Activated CD8-positive, alpha-beta memory T cell treated with anti-CD3 and anti-CD28 coated beads for 1 hour (primary cell): ENCODE results near the gene IQCH.
"Not testable (repeated sequence)": the region's sequence is repeated elsewhere in the genome, so short reads cannot be mapped to it uniquely, and the experiment has no call there.

Experiments used
- DNase-seq, 2 donors: peaks; one replicate each; pipeline ENCODE4 v3.0.0-alpha.2; 2020; ENCODE audit warnings: low read depth in 1 of 2; ENCODE audit errors: extremely low read depth in 1 of 2

IQCH gene

DNA sequence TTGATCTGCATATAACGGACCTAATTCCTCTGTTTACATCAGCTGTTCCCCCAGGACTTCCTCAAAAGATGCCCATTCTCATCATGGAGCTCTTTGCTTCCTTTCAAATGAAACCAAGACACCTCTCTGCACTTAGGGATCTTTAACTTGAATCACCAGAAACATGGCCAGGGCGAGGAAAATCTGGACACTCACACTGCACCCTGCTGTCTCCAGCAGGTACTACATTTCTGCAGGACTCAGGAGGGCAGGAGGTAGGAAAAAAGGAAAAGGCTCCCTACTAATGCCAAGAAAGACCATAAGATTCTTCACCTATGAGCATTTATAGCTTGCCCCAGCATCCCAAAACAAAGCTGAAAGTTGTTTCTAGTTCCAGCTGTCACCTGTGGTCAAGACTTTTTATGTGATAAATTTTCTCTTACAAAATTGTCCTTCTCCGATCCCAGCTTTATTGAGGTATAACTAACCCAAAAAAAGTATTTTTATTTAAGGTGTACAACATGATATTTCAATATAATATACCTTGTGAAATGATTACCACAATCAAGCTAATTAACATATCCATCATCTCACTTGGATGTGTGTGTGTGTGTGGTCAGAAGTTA, 179.0 kb downstream of the IQCH start:
- DNase-seq: no peak

DNA sequence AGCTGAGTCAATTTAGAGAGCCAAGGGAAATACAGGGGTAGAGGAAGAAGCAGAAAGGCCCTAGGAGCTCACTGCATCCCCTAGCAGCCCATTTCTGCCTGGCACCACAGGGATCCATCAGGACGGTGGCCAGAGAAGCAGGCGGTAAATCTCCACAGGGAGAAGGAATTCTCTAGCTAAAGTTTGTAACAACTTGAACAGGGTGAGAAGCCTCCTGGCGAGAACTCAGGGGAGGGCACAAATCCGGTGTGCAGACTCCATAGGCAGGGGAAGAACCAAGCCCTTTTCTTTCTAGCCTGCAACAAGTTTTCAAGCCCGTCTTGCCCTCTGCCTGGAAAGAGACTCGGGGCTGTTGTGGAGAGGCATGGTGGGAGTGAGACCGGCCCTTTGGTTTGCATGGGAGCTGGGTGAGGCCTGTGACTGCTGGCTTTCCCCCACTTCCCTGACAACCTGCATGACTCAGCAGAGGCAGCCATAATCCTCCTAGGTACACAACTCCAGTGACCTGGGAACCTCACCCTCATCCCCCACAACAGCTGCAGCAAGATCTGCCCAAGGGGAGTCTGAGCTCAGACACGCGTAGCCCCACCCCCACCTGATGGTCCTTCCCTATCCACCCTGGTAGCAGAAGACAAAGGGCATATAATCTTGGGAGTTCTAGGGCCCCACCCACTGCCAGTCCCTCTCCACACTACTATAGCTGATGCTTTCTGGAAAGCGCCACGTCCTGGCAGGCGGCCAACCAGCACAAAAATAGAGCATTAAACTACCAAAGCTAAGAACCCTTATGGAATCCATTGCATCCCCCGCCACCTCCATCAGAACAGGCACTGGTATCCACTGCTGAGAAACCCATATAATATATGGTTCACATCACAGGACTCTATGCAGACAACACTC, 182.0 kb downstream of the IQCH start:
- not testable (repeated sequence) for DNase-seq

DNA sequence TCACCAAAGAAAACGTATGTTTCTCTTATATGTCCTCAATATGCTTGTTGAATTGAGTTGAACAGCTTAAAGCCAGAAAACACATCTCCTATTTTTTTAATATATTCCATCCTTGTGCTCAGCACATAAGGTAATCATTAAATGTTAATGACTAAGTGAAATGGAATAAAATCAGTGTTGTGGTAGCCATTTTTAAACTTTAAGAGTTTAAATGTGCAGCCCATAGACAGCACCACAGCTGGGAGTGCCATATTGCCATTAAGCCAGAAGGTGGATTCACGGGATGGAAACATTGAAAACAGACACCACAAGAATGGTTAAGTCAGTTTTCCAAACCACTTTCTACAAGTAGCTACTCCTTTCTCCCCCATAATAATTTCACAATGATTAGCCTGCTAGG, 189.5 kb downstream of the IQCH start:
- no peak for DNase-seq

DNA sequence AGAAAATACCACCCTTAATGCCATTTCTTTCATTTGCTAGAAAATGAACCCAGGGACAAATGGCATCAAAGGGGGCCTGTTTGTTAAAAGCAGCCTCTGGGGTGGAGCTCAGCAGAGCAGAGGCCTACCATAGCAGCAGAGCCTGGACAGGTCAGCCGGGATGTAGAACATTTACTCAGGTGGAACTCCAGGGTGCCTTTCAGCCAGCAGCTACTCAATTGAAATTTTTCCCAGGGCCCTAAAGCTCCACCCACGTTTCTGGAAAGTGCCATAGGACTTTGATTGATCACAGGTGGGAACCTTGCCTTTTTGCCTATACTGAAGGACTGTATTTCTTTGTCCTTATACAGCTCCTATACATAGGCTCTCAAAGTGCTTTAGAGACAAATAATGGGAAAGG, 191.9 kb downstream of the IQCH start:
- no peak for DNase-seq

DNA sequence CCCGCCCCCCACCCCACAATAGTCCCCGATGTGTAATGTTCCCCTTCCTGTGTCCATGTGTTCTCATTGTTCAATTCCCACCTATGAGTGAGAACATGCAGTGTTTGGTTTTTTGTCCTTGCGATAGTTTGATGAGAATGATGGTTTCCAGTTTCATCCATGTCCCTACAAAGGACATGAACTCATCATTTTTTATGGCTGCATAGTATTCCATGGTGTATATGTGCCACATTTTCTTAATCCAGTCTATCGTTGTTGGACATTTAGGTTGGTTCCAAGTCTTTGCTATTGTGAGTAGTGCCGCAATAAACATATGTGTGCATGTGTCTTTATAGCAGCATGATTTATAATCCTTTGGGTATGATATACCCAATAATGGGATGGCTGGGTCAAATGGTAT, 193.8 kb downstream of the IQCH start:
- not testable (repeated sequence) for DNase-seq

DNA sequence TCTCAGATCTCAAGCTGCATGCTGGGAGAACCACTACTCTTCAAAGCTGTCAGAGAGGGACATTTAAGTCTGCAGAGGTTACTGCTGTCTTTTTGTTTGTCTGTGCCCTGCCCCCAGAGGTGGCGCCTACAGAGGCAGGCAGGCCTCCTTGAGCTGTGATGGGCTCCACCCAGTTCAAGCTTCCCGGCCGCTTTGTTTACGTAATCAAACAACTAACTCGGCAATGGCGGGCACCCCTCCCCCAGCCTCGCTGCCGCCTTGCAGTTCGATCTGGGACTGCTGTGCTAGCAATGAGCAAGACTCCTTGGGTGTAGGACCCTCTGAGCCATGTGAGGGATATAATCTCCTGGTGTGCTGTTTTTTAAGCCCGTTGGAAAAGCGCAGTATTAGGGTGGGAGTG, 199.1 kb downstream of the IQCH start:
- not testable (repeated sequence) for DNase-seq

DNA sequence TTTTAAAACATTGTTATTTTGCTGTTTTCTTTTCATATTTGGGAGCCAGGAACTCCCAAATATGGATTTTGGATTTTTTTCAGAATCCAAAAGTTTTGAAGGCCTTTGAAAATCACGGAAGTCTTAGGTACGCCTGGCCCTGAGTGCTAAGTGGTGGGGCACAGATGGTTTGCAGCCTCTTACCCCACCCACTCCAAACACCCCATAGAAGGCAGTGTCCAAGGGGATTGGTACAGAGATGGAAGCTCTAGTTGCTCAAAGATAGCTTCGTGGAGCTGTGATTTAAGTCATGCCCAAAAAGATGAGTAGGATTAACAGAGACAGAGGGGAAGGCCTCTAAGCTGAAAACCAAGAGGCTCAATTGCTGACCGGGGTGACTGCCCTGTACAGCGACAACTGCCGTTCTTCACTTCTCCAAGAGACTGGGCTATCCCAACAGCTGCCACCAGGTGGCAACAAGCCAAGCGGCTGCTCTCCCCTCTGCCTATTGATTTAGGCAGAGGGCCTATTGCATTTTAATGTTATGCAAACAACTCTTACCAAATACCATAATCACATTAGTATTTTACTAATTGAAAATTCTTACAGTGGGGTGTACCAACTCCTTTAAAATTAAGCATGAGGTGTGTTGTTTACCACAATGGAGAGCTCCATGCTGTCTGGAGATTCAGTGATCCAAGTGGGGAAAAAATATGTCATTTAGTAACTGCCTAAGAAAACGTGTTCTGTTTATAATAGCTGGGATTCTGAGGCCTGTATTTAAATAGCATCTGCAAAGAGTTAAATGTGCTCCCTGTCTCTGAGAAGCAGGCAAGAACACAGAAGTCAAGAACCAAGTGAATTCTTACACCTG, 202.3 kb downstream of the IQCH start:
- DNase-seq: peak; percentile 53 to 75

DNA sequence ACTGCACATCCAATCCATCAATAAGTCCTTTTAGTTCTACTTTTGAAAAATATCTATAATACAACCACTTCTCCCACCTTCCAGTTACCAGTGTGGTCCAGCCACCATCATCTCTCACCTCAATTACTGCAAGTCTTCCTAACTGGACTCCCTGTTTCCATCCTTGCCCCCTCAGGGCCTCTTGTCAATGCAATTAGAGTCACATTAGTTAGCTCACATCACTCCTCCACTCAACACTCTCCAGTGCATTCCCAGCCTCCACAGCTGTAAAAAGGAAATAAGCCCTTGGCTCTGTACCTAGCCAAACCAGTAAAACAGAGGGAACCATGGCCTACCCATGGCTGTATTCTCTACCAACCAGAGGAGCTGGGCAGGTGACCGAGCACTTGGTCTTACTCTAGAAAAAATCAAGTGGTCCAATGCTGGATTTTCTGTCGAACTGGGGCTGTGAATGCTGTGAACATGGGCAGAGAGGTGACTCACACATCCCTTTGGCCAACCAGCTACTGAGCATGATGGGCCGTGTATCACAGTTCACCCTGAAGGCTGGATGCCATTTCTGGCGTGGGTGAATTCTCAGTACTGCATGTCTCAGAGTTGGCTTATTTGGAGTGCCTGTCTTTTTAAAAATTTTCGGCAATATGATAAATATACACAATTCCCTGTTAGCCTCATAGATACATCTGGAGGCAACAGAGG, 203.9 kb downstream of the IQCH start:
- no peak for DNase-seq

DNA sequence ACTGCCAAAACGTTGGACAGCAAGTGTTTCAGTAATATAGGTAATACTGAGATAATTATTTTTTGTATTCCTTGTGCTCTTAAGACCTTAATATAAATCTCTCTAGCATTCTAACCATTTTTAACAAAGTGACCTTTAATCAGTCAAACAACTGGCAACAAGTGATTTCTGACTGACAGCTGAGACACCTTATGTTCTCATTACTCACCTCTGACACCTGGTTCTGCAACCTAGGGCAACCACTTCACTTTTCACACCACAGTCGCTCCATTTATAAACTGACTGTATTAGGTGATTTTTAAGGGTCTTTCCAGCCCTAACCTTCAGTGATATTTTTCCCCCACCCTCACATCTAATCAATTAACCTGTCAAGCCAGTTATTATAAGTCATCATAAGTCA, 205.9 kb downstream of the IQCH start:
- DNase-seq: no peak

DNA sequence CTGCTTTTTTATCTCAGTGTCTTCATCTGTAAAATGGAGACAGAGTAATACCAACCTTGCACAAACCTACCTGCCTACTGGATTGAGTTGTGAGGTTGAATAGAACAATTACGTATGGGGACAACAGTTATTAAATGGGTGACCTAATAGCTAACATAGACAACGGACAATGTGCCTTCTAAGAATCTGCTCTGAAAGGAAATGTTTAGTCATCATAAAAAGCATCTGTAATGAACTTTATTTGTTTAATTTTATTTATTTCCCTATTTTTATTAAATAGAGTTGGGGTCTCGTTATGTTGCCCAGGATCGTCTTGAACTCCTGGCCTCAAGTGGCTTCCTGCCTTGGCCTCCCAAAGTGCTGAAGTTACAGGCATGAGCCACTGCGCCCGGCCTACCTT, 207.1 kb downstream of the IQCH start:
- DNase-seq: no peak

DNA sequence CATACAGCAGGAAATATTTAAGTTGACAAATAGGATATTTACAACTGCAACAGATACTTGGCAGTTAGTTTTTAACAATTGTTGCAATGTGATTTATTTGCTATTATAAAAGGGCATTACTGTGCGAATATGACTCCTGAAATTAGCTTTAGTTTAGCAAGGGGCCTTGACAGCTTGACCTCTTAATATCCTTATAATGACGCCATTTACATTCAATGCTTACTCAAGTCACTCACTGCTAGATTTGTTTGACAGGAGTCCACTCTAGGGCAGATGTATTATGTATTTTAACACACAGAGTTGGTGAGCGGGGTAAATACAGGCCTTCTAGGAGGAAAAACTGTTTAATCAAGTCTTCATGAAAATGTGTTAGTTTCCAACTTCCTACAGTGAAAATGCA, 208.3 kb downstream of the IQCH start:
- DNase-seq: no peak

DNA sequence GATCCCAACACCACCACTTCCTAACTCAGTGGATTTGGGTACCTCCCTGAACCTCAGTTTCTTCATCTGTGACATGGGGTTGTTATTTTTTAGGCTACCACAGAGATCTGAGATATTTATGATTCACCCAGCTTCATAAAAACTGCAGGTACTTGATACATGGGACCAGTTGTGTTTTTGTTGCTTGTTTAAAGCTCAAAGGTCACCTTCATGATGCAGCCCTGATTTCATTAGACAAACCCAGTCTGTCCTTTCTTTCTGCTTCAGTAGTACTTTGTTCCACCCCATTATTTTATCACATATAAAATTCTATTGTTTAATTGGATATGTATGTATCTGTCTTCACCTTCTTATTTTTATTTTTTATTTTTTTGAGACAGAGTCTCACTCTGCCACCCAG, 208.9 kb downstream of the IQCH start:
- DNase-seq: no peak

DNA sequence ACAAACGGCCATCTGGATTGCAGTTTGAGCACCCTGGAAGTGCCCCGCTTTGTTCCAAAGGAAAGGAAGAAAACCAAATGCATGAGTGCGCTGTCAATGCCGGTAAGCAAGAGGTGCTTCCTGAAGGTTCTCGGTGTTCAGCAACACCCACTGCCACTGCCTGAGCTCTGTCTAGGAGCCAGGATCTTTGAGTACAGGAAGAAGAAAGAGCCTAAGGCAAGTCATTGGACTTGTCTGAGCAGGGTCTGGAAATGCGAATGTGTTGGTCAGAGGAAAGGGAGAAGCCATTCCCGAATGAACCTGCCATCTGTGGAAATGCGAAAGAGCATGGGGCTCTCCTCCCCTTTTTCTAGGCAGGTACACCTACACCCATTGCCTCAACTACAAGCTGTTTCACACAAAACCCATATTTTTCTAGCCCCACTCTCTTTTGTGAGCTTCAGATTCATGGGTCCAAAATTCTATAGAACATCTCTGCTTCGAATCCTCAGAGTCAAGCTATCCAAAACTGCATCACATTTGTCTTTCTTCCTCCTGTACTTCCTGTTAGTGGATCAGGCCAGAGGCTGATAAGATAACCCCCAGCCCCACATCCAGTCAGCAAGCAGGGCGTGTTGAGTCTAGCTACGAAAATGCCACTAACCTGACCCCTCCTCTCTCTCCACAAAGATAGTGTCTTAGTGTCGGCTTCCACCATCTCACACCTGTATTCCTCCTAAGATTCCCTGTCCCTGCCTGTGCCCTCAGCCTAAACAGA, 210.8 kb downstream of the IQCH start:
- DNase-seq: no peak

DNA sequence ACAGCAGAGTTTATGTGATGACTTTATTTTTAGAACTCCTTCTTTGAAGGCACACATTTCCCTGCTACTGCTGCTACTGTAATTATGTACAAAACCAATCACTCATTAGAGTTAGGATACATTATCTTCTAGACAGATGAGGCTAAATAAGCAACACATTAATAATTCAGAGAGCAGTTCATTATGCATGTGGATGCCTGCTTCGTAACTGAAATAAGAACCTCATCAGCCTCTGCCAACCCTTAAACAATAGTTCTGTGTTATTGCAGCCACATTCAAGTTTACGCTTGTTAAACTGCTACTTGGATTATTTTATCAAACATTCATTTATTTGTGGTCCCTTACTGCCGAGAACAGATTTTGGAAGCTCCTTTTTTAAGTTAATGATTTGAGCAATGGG, 213.8 kb downstream of the IQCH start:
- DNase-seq: no peak

DNA sequence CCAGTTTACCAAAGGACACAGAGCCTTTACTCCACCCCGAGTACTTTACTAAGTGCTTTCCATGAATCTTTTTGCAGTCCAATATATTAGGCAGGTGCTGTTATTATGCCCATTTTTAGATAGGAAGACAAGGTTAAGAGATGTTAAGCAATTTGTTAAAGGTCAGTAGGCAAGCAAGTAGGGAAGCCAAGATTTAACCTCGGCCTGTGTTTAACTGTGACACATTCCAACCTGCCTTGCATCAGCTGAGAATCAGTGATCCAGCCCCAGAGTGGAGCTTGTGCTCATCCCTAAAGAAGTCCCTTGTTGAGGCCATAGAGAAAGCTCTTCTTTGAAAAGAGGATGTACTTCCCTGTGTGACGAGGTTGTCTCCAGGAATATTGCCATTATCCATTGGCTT, 215.1 kb downstream of the IQCH start:
- DNase-seq: no peak

DNA sequence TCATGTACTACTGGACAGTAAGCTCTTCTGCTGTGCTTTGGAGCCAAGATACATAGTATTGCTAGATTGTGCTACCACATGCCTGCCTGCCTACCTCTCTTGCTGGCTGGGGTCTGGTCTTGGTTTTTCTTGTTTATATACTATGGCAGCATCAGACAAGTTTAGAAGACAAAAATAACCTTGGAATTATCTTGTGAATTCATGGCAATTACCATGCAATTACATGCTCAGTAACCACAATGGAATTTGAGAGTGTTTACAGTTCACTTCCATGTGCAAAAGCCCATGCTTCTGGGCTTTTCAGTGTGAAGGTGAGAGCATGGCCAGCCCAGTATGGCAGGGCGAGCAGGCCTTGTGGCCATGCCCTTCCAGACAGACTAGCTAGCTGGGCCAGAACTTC, 218.4 kb downstream of the IQCH start:
- DNase-seq: no peak

DNA sequence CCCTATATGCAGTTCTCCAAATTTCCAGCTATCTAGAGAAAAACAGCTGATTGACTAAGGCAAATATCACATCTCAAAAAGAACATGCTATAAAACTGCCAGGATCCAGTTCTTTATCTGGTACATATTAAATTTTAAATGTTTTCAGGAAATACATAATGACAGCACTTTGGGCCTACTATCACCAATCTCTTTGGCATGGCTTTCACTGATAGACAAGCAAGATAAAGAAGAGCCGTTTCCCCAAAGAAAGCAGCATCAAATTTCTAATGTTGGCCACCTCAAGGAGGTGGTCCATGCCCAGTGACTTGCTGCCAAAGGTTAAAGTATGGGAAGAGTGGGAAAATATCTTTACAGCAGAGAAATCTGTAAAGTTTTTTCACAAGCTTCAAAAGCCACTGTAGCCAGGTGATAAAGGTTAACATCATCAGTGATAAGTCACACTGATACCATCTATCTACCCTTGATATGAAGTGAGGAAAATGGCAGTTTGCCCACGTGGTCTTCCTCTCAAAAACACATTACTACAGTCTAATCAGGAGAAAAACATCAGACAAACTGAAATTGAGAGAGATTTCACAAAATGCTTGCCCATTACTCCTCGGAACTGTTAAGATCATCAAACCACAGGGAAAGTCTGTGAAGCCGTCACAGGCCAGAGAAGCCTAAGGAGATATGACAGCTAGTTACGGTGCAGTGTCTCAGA, 220.0 kb downstream of the IQCH start:
- no peak for DNase-seq

DNA sequence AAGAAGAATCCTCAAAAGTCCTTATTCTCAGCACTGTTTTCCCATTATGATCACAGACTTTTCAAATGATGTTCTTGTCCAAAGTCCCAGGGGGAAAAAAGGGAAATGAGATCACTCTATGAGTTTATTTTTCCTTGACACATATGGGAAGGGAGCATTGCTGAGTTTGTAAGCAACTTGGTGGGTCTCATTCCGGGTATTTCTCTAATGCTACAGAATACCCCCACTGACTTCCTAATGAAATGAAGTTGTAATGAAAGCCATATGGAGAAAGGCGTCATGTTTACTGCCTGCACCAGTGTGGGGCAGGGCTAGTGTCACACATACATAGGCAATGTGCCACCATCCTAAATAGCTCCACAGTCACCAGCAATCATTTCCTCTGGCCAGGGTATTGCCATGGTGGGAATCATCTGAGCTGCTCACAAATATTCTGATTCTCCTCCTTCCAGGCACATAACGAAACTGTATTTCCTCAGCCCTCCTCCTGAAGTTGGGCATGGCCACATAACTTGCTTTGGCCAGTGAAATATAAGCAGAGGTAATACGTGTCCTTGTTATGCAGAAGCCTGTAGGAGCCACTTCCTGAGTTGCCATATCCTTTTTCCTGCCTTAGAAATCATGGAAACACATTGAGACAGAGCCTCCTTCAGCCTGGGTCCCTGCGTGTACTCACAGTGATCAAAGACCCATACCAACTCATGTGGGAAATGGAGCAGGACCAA, 225.4 kb downstream of the IQCH start:
- DNase-seq: no peak

DNA sequence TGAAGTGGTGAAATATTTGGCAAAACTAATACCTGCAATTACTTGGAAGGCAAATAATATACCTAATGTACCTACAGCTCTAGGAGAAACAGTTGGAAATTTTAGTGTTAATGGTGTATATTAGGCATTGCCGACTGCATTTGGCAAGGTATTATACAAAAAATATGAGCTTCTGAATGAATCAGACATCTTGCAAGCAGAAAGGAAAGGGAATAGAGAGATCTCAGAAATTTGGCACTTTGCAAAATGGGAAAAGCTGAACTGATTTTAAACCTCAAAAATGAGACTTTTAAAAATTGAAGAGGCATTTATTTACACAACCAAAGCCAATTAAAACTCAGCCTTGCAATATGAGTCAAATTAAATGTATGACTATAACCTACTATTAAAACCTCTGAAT, 226.2 kb downstream of the IQCH start:
- no peak for DNase-seq
